ENCODE data around the gene XYLT1.

XYLT1 gene

GRCh38 chr16:17360693-17361122, 110.1 kb downstream of the XYLT1 start:
- Mint-ChIP-seq H3K9me3 (no peaks in the 10 kb centered on the region), H3K4me1 (ENCODE audit: low read depth) (peaks cover 70% of the 10 kb centered on the region), H3K27me3 (ENCODE audit: low read depth) (no peaks in the 10 kb centered on the region), H3K27ac (peak overlapping the region; percentile 75), H3K4me3 (no peak overlapping the region), H3K36me3 (ENCODE audit: low read depth) (peaks cover 35% of the 10 kb centered on the region)
- DNase-seq (ENCODE audit: low spot score): no peak

GRCh38 chr16:17359788-17360390, 110.9 kb downstream of the XYLT1 start:
- H3K4me1 Mint-ChIP-seq (ENCODE audit: low read depth): peaks cover 61% of the 10 kb centered on the region
- H3K4me3 Mint-ChIP-seq: peak overlapping the region; percentile 25
- no peaks in the 10 kb centered on the region for H3K9me3 Mint-ChIP-seq
- DNase-seq (ENCODE audit: low spot score): peak; percentile 75
- H3K27ac Mint-ChIP-seq: peak overlapping the region; percentile 75
- H3K27me3 Mint-ChIP-seq (ENCODE audit: low read depth): no peaks in the 10 kb centered on the region
- H3K36me3 Mint-ChIP-seq (ENCODE audit: low read depth): peaks cover 33% of the 10 kb centered on the region

- Mint-ChIP-seq H3K9me3 (no peaks in the 10 kb centered on the region), H3K4me1 (ENCODE audit: low read depth) (peaks cover 58% of the 10 kb centered on the region), H3K27me3 (ENCODE audit: low read depth) (no peaks in the 10 kb centered on the region), H3K36me3 (ENCODE audit: low read depth) (peaks cover 37% of the 10 kb centered on the region), H3K4me3 (peak overlapping the region; percentile 25), H3K27ac (peak overlapping the region; percentile 50)
- DNase-seq (ENCODE audit: low spot score): no peak
These were observed 111.9 kb downstream of the XYLT1 start for GRCh38 chr16:17358846-17359245.

- no peak for DNase-seq (ENCODE audit: low spot score)
- peak overlapping the region; percentile 50 for H3K27ac Mint-ChIP-seq
- H3K9me3 Mint-ChIP-seq: no peaks in the 10 kb centered on the region
- H3K4me3 Mint-ChIP-seq: peak overlapping the region; percentile 25
- H3K4me1 Mint-ChIP-seq (ENCODE audit: low read depth): peaks cover 59% of the 10 kb centered on the region
- peaks cover 42% of the 10 kb centered on the region for H3K36me3 Mint-ChIP-seq (ENCODE audit: low read depth)
- no peaks in the 10 kb centered on the region for H3K27me3 Mint-ChIP-seq (ENCODE audit: low read depth)
These were observed 112.4 kb downstream of the XYLT1 start for GRCh38 chr16:17358355-17358754.

DNA sequence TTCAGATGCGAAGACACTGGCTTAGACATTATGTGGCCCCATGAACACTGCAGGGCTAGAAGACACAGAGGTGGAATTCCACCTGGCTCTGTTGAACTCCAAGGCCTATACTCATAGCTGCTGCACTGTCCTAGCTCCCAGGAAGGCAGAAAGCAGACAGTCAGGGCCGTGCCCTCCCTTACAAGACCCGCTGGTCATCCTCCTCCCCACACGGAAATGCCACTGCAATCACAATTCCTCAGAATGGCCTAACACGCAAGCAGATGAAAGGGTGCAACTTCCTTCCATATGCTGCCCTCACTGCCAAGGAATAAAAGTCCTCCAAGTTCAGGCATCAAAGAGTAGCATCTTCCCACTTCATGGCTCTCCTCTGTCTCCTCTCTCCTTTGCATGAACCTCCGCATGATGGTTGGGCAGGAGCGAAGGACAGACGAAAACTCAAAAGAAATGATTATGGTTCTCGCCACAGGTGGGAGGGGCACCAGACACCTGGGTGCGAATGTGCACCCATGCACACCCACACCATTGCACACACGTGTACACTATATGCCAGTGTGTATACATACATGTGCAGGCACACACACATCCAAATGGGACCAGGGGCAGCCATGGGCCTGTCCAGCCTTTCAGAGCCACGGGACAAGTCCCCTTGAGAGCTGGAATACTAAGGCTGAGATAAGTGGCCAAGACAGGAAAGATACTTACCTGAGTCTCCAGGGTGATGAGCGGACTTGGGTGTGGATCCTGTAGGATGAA, 113.3 kb downstream of the XYLT1 start:
- Mint-ChIP-seq H3K9me3 (no peaks in the 10 kb centered on the region), H3K4me3 (no peak overlapping the region)

GRCh38 chr16:17356243-17356933, 114.4 kb downstream of the XYLT1 start:
- Mint-ChIP-seq H3K9me3 (no peaks in the 10 kb centered on the region), H3K27me3 (ENCODE audit: low read depth) (no peaks in the 10 kb centered on the region), H3K36me3 (ENCODE audit: low read depth) (peaks cover 36% of the 10 kb centered on the region), H3K4me3 (no peak overlapping the region), H3K4me1 (ENCODE audit: low read depth) (peaks cover 57% of the 10 kb centered on the region), H3K27ac (no peak overlapping the region)
- no peak for DNase-seq (ENCODE audit: low spot score)

More for the DNA sequence above, 113.3 kb downstream of the XYLT1 start:
- H3K4me1 Mint-ChIP-seq (ENCODE audit: low read depth): peaks cover 54% of the 10 kb centered on the region
- no peak overlapping the region for H3K27ac Mint-ChIP-seq
- no peaks in the 10 kb centered on the region for H3K27me3 Mint-ChIP-seq (ENCODE audit: low read depth)
- no peak for DNase-seq (ENCODE audit: low spot score)
- H3K36me3 Mint-ChIP-seq (ENCODE audit: low read depth): peaks cover 37% of the 10 kb centered on the region

- Mint-ChIP-seq H3K36me3 (ENCODE audit: low read depth) (peaks cover 43% of the 10 kb centered on the region), H3K9me3 (no peaks in the 10 kb centered on the region), H3K27me3 (ENCODE audit: low read depth) (no peaks in the 10 kb centered on the region), H3K4me1 (ENCODE audit: low read depth) (peaks cover 47% of the 10 kb centered on the region), H3K4me3 (no peak overlapping the region), H3K27ac (no peak overlapping the region)
- no peak for DNase-seq (ENCODE audit: low spot score)
These were observed 116.1 kb downstream of the XYLT1 start for GRCh38 chr16:17354685-17355084.

- peaks cover 46% of the 10 kb centered on the region for H3K4me1 Mint-ChIP-seq (ENCODE audit: low read depth)
These were observed 116.6 kb downstream of the XYLT1 start for GRCh38 chr16:17354141-17354601.

GRCh38 chr16:17353561-17353960, 117.2 kb downstream of the XYLT1 start:
- H3K4me1 Mint-ChIP-seq (ENCODE audit: low read depth): peaks cover 46% of the 10 kb centered on the region
- no peak overlapping the region for H3K27ac Mint-ChIP-seq
- no peaks in the 10 kb centered on the region for H3K9me3 Mint-ChIP-seq
- no peak overlapping the region for H3K4me3 Mint-ChIP-seq
- peaks cover 51% of the 10 kb centered on the region for H3K36me3 Mint-ChIP-seq (ENCODE audit: low read depth)
- no peak for DNase-seq (ENCODE audit: low spot score)
- no peaks in the 10 kb centered on the region for H3K27me3 Mint-ChIP-seq (ENCODE audit: low read depth)

More at GRCh38 chr16:17354141-17354601, 116.6 kb downstream of the XYLT1 start:
- DNase-seq (ENCODE audit: low spot score): no peak
- Mint-ChIP-seq H3K9me3 (no peaks in the 10 kb centered on the region), H3K4me3 (no peak overlapping the region), H3K36me3 (ENCODE audit: low read depth) (peaks cover 46% of the 10 kb centered on the region), H3K27me3 (ENCODE audit: low read depth) (no peaks in the 10 kb centered on the region), H3K27ac (no peak overlapping the region)

DNA sequence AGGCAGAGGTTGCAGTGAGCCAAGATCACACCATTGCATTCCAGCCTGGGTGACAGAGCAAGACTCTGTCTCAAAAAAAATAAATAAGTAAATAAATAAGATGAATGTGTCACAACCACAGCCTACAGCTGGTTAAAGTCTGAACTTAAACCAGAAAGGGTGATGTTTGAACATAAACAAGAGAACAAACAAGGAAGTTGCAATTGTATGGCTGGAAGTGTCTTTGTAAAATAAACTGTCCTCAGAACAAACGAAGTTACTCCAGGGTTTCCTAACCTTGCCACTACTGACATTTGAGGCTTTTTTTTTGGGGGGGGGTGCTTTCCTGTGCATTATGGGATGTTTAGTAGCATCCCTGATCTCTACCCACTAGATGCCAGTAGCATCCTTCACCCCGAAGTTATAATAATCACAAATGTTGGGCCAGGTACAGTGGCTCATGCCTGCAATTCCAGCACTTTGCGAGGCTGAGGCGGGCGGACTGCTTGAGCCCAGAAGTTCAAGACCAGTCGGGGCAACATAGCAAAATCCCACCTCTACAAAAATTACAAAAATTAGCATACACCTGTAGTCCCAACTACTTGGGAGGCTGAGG, 119.2 kb downstream of the XYLT1 start:
- H3K27ac Mint-ChIP-seq: no peak overlapping the region
- H3K27me3 Mint-ChIP-seq (ENCODE audit: low read depth): no peaks in the 10 kb centered on the region
- no peaks in the 10 kb centered on the region for H3K9me3 Mint-ChIP-seq
- no peak overlapping the region for H3K4me3 Mint-ChIP-seq
- peaks cover 46% of the 10 kb centered on the region for H3K36me3 Mint-ChIP-seq (ENCODE audit: low read depth)
- peaks cover 62% of the 10 kb centered on the region for H3K4me1 Mint-ChIP-seq (ENCODE audit: low read depth)
- DNase-seq (ENCODE audit: low spot score): no peak

DNA sequence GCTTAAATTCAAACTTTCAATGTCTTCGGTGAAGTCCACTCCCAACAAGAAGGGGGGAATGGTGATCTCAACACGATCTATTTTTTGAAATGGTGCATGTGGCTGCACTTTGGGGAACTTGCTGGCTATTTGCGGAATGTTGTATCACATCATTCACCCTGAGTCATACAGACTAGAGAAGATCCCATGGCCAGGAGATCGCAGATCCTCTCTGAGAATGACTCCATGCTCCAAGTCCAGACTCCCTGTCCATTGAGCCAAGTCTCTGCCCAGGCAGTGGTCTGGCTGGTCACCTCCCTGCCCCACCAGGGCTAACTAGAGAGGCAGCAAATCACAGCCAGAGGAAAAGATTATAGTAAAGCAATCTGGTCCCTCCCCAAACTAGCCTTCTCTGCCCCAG, 120.6 kb downstream of the XYLT1 start:
- DNase-seq (ENCODE audit: low spot score): no peak
- peaks cover 67% of the 10 kb centered on the region for H3K4me1 Mint-ChIP-seq (ENCODE audit: low read depth)

DNA sequence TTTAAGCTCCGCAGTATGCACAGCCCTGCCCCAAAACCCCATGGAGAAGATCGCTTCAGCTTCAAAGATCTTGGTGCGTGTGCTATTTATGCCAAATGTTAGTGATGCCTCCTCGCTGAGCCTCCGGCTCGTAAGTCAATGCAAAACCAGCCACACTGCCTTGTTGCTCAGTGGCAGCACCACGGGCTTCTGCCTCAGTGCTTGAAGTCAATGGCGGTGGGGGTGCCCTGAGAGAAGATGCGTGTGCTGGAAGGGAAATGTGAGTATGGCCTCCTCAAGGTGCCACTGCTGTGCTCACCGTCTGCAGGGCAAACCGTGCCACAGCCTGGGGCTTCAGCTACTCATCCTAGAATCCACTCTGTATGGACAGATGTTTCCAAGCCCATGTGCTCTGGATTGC, 121.9 kb downstream of the XYLT1 start:
- Mint-ChIP-seq H3K9me3 (no peaks in the 10 kb centered on the region), H3K27ac (peak overlapping the region; percentile 97), H3K4me3 (peak overlapping the region; percentile 46), H3K4me1 (ENCODE audit: low read depth) (peaks cover 71% of the 10 kb centered on the region), H3K27me3 (ENCODE audit: low read depth) (no peaks in the 10 kb centered on the region), H3K36me3 (ENCODE audit: low read depth) (peaks cover 38% of the 10 kb centered on the region)
- no peak for DNase-seq (ENCODE audit: low spot score)

More for the DNA sequence above, 120.6 kb downstream of the XYLT1 start:
- no peaks in the 10 kb centered on the region for H3K9me3 Mint-ChIP-seq
- H3K27ac Mint-ChIP-seq: peak overlapping the region; percentile 35
- no peaks in the 10 kb centered on the region for H3K27me3 Mint-ChIP-seq (ENCODE audit: low read depth)
- H3K36me3 Mint-ChIP-seq (ENCODE audit: low read depth): peaks cover 44% of the 10 kb centered on the region
- H3K4me3 Mint-ChIP-seq: no peak overlapping the region

DNA sequence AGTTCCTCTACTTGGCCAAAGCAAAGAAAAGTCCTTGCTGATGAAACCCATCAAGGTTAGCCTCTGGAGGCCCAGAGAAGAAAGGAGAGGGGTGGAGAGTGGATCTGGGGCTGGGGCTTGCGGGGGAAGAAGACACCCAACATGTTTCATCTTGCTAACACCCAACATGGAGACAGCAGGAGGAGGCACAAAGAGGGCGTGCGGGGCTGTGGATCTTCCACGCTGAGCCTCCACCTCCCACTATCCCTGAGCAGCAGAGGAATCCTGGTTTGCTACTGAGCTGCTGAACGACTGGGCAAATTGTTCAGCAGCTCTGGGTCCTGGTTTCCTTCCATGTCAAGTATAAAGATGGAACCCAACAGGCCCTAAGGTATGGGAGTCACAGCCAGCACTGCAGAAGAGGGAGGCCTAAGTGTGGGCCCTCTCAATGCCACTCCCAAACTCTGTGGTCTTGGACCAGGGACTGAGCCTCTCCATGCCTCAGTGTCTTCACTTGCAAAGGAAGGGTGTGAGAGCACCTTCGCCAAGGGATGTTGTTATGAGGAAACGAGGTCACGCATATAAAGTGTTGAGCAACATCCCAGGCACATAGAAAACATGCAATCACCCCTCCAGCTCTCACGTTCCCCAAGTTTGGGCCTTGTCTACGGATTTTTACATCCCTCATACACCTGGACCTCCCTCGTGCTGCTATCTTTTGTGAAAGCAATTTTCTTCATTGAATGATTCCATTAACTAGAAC, 122.5 kb downstream of the XYLT1 start:
- H3K36me3 Mint-ChIP-seq (ENCODE audit: low read depth): peaks cover 38% of the 10 kb centered on the region

More for the DNA sequence above, 122.5 kb downstream of the XYLT1 start:
- DNase-seq (ENCODE audit: low spot score): no peak
- Mint-ChIP-seq H3K27ac (peak overlapping the region; percentile 97), H3K4me1 (ENCODE audit: low read depth) (peaks cover 74% of the 10 kb centered on the region), H3K4me3 (peak overlapping the region; percentile 61), H3K9me3 (no peaks in the 10 kb centered on the region), H3K27me3 (ENCODE audit: low read depth) (no peaks in the 10 kb centered on the region)

Measured in T-helper 2 cell treated with Interferon-gamma antibody and Interleukin-4, amounts not matched to agents 5 μg/mL and 100 μg/mL, for 36 hours (primary cell).